Amniotic stem cell (primary cell): ENCODE data around the gene MAP7.
"Not testable (repeated sequence)": the region's sequence is repeated elsewhere in the genome, so short reads cannot be mapped to it uniquely, and the experiment has no call there.

ENCODE experiments used
- DNase-seq: peaks from one replicate; lab custom pipeline; 2025; lab: John Stamatoyannopoulos, UW

MAP7 gene

GRCh38 chr6:136550330-136551071 is at the start of gene MAP7:
Gene MAP7 (minus strand): TSS chr6:136550422. CDS start chr6:136550408, 14 bp downstream.
- DNase-seq: no peak

GRCh38 chr6:136599329-136600011 is 49.2 kb upstream of the MAP7 start:
- no peak for DNase-seq

- no peak for DNase-seq
Observed at GRCh38 chr6:136598048-136598447, 47.8 kb upstream of the MAP7 start.

- no peak for DNase-seq
Observed at GRCh38 chr6:136594671-136595070, 44.4 kb upstream of the MAP7 start.

- DNase-seq: peak; percentile 99
Observed at GRCh38 chr6:136593748-136594490, 43.7 kb upstream of the MAP7 start.

- DNase-seq: no peak
Observed at GRCh38 chr6:136592930-136593673, 42.9 kb upstream of the MAP7 start.

- DNase-seq: no peak
Observed at GRCh38 chr6:136591617-136592016, 41.4 kb upstream of the MAP7 start.

- DNase-seq: not testable (repeated sequence)
Observed at GRCh38 chr6:136590846-136591245, 40.6 kb upstream of the MAP7 start.

GRCh38 chr6:136587527-136587926 is 37.3 kb upstream of the MAP7 start:
- DNase-seq: no peak

- DNase-seq: peak; percentile 51
Observed at GRCh38 chr6:136586295-136586694, 36.1 kb upstream of the MAP7 start.

GRCh38 chr6:136585523-136585922 is 35.3 kb upstream of the MAP7 start:
- DNase-seq: not testable (repeated sequence)

GRCh38 chr6:136584290-136584689 is 34.1 kb upstream of the MAP7 start:
- not testable (repeated sequence) for DNase-seq

GRCh38 chr6:136582711-136583471 is 32.7 kb upstream of the MAP7 start:
- peak; percentile 62 for DNase-seq

GRCh38 chr6:136579800-136580199 is 29.6 kb upstream of the MAP7 start:
- DNase-seq: no peak

GRCh38 chr6:136576821-136577220 is 26.6 kb upstream of the MAP7 start:
- no peak for DNase-seq

- no peak for DNase-seq
Observed at GRCh38 chr6:136571496-136571895, 21.3 kb upstream of the MAP7 start.

- DNase-seq: no peak
Observed at GRCh38 chr6:136571065-136571464, 20.8 kb upstream of the MAP7 start.

- no peak for DNase-seq
Observed at GRCh38 chr6:136568129-136568528, 17.9 kb upstream of the MAP7 start.

- DNase-seq: no peak
Observed at GRCh38 chr6:136567688-136568087, 17.5 kb upstream of the MAP7 start.

GRCh38 chr6:136566851-136567250 is 16.6 kb upstream of the MAP7 start:
- DNase-seq: no peak

- DNase-seq: no peak
Observed at GRCh38 chr6:136566007-136566487, 15.8 kb upstream of the MAP7 start.
